Fibroblast of skin of abdomen (primary cell): Measurements from ENCODE around the gene TRABD2B.

Source experiments
- DNase-seq: peaks from one replicate; pipeline ENCODE4 v3.0.0-alpha.2; 2013

Gene TRABD2B

DNA sequence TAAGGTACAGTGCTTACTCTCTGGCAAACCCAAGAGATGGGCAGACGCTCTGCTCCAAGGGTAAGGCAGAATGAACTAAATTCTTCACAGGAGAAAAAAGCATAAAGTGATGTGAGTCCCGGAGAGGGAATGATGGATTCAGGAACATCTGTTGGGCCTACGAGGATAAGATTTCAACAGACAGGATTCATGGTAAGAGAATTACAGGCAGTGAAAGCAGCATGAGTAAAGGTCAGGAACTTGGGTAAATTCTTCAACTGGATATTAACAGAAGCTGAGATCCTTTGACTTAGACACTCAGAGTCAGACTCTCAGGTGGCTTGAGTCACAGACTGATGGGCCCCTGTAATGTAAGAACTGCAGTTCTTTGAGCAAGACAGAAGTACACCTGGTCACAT lies 152.6 kb downstream of the TRABD2B start:
- no peak for DNase-seq

DNA sequence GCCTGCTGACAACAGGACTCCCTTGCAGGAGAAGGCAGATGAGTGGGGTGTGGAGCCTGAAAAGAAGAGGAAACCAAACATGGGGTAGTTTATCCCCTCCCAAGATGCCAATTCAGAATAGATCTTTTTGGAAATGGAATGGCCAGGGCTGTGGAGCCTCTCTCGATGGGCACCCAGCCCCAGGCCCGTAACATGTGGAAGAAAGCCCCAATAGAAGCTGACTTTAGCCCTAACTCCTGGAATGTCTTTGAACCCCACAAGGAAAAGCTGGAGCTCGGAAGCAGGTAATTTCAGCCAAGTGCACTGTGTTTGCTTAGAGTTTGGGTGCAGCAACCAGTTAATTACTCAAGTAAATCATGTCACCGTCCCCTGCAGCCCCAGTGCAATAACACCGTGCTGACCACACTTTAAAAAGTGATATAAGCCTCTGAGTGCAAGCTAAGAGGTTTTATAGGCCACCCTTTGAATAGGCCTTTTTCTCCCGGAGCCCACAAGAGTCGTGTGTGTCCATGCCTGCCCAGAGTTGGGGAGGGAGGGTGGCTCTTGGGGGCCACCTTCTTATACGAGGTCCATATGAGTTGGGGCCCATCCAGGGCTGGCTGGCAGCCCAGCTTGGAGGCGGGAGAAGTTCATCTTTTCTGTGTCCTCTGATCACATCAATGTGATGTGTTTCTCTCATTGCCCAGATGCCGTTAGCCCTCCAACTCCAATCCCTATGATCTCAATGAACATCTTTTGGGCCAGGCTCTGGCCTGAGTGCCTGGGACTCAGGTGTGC lies 153.2 kb downstream of the TRABD2B start:
- no peak for DNase-seq

DNA sequence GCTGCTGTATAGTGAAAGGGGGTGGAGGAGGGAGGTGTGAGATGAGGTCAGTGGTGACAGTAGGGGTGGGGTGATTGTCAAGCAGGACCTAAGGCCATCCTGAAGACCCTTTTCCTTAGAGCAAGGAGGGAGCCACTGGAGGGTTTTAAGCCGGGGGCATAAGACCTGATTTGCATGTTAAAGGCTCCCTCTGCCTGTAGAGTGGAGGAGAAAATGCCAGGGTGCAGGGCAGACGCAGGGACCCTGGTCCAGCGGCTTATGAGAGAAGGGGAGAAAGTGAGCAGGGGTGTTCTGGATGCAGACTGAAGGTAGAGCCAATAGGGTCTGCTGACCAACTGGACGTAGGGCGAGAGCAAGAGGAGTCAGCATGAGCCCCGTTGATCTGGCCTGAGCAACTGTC lies 154.1 kb downstream of the TRABD2B start:
- DNase-seq, result no peak

DNA sequence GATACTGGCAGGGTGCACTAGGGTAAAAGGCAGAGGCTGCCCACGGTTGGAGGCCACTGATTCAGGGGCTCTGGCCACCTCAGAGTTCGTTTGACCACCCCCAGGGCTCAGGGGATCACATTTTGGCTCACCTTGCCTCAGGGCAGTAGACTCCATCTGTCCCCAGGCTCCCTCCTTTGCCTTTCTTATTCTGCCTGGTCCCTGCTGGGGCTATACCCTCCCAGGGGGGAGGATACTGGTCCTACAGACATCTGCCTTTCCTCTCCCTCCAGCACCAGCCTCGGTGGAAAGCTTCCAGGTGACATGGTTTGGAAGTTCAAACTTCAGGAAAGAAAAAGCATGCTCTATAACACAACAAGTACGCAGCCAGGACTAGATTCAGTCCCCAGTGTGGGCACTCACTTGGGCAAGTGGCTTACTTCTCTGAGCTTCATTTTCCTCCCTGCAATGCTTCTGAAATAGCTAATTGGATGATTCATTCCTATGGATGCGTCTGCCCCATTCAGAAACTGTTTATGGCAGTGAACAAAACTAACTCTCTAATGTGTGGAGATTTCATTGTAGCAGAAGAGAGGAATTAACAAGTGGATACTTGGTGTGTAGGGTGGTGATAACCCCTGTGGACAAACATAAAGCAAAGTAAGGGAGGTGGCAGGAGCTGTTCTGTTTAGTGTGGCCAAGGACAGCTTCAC lies 154.8 kb downstream of the TRABD2B start:
- DNase-seq, result peak; percentile 9

DNA sequence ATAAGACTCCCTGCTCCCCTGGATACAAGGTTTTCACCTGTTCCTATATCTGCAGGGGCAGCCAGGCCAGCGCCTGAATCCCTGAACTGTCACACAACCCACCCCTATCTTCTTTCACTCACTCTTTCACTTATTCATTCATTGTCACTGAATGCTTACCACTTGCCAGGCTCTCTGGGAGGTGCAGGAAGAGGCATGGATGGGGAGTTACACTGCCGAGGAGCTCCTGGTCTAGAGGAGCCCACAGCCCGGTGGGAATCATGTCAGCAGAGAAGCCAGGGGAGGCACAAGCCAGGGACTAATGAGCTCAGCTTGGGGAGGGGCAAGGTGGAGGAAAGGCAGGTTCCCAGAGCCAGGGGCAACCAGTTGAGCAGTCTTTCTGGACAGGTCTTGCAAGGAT lies 155.8 kb downstream of the TRABD2B start:
- no peak for DNase-seq

DNA sequence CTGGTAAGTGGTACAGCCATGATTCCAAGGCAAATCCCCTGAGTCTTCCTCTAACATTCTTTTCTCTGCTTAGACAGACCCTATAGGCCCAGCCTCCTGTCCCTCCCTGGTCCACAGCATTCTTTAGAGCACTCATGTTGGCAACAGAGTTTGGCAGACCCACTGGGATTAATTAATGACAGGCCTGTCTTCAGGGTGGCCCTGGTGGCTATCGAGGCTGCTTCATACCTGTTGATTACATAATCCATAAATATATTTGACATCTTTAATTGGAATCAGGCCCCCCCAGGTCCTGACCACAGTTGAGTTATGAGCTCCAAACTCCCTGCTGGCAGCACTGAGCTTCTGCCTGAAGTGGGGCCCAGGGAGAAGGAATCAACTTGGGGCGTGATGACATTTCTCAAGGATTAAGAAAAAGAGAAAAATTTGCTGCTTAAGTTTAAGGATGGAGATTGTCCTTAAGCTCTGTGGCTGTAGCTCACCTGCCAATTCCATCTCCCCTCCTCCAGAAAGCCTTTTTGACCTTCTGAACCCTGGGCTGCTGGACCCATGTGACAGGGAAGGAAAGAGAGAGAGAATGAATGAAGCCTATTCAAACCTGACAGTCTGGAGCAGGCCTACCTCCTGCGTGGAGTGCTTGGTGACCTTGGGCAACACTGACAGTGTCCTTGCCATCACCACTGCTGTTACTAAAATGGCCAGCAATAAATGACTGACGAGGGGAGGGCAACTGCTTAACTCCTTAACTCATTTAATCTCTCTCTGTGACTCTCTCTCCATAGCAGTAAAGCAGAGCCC lies 156.6 kb downstream of the TRABD2B start:
- peak; percentile 81 for DNase-seq

DNA sequence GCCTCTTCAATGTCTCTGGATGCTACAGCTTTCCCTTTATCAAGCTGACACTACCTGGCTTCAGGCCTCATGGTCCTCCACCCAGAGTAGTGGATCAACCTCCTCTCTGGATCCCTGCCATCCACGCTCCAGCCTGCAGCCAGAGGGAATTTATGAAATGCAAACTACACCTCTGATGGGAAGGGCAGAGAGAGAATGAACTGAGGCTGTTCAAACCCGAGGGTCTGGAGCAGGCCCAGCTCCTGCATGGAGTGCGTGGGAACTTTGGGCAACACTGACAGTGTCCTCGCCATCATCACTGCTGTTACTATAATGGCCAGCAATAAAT lies 157.8 kb downstream of the TRABD2B start:
- DNase-seq, result no peak

DNA sequence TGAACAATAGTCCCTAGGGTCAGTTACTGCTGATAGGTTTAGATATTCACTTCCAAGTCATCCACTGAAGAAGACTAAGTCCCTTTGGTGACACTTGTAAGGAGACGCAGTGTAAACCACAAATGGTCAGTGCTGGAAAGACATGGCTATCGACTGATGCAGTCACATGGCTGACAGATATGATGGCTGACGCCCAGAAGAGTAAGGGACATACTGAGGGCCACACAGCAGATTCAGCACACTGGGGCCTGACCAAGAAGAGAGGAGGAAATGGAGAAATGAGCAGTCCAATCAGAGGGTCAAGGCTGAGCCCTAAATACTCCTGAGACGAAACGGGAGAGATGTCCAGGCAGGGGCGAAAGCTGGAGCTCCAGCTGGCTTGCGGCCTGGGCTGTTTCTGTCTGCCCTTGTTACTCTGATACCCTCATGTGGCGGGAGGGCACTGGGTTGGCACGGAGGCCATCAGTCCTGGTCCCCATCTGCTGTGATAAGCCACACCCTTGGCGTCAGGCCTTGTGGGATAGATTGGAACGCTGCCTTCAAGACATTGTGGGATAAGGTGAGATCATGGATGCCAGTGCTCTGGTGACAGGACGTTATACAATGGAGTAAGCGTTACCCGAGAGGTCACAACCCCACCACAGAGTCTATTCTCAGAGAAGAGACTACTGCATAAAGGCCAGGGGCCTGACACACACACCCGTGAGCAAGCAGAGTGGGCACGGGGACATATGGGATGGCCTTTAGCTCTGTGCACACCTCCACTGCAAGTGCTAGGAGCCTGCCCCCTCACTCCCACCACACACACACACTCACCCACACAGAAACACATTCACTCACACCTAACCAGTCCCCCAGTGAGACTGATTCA lies 158.4 kb downstream of the TRABD2B start:
- DNase-seq, result no peak

DNA sequence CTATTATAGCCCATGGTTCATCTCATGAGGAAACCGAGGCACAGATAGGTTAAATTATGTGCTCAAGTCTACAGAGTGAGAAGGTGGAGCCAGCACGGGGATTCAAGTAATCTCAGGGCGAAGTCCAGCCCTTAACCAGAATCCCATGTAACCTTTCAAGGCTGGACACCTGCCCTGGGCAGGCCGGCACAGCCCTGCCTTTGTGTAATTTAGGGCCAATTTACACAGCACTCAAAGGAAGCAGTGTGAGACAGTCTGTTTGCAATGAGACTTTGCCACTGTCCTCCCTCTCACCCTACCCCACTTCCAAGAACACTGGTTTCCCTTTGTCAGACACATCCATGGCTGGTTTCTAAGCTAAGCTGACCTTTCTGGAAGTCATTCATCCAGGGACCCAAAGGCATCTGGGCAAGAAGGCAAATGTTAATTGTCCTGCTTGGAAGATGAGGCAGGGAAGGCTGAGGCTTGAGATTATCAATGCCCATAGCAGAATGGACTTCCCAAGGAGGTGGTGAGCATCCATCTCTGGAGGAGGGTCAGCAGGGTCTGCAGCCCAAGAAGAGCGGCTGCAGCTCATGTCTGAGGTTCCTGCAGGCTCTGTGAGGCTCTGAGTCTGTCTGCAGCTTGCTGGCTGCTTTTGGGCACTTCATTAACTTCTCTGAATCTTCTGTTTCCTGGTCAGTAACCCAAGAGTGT lies 159.2 kb downstream of the TRABD2B start:
- no peak for DNase-seq

DNA sequence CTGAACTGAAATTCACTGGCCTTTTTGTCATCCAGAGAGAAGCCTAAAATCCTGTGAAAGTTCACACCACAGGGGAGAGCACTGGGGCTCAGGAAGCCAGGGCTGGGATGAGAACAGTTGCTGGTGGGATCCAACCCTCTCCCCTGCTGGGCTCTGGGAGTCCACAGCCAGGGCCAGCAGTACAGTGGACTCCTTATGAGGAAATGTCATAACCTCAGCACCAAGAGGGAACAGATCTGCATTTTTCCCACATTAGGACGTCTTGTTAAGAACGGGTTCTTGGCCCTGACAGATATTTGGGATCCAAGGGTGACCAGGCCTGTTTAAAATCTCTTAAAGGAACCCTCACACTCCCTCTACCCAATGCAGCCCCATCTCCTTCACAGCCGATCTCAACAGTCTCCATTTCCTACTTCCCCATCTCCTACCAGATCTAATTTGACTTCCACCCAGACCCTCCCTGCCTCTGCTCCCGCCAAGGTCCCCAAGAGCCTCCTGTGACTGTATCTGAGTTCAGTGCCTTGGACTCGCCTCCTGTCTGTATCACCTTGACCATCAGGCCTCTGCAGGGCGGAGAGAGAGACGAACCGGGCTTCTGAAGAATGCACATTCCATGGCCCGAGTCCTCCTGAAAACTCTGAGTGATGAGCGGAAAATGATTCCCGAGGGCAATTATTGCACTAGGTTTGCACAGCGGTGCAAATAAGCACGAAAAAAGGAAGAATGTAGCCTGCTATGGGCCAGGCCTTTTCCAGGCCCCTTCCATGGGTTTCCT lies 159.9 kb downstream of the TRABD2B start:
- no peak for DNase-seq

DNA sequence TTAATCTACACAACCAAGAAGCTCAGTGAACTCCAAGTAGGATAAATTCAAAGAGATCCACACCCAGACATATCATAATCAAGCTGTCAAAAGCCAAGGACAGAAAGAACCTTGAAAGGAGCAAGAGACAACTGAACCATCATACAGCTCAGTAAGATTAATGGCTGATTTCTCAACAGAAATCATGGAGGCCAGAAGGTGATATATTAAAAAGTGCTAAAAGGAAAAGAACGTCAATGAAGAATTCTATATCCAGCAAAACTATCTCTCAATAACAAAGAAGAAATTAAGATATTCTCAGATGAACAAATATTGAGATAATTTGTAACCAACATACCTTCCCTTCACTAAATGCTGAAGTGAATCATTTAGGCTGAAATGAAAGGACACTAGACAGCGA lies 161.8 kb downstream of the TRABD2B start:
- DNase-seq, result no peak

DNA sequence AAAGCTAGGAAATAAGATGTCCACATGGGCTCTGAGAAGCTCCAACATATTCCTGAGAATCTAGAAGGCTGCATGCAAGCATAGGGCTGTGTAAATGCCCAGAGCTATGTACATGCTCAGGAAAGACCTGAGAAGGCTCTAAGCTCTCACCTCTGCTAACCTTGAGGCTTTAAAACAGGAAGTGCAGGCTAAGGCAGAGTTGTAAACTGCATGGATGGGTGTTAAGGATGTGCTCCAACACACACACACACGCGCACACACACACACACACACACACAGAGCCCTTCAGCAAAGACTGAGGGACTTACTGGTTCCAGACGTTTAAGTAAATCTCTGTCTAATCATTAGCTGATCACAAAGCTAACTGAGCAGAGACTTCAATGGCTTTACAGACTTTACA lies 162.9 kb downstream of the TRABD2B start:
- DNase-seq, result no peak

DNA sequence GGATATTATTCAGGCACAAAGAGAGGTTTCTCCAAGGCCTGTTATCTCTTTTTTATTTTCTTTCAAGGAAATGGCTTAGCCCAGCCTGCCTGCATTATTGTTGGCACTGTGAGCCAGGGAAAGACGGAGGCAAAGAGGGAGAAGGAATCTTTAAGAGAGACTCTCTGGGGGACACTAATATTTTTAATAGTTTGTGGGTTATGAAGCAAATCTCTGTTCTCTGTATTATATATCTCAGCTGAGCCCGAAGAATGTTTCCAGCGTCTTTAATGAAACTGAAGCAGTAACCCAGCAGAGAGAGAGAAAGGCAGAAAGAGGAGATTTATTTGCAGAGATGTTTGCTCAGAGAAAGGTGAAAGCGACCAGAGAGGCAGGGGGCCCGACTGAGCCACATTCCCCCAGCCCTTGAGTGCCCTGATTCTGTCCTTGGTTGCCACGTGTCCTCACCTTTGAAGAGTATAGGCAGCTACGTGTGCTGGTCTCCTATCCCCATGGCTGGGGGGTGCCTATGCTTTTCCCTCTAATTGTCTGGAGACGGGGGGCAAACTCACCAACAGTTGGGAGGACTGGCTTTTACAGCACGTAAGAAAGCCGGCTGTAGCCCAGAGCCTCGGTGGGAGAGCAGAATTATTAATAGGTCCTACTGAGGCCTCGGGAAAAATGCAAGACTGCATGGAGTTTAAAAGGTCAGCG lies 166.4 kb downstream of the TRABD2B start:
- DNase-seq, result no peak

DNA sequence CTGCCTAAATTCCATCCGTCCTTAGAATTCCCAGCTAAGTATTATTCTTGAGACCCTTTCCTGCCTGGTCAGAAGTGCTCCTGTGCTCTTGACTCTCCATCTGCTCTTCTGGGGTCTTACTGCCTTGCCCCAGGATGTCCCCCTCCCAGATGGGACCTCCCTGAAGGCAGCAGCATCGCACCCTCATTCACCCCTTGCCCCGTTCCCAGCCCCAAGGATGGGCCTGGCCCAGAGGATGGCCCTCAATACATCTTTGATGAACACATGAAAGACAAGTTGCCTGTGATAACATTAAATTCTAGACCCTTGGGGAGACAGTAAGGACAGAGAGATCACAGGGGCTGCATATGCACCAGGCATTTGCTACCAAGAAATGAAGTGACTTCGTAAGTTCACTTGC lies 167.2 kb downstream of the TRABD2B start:
- DNase-seq, result no peak

DNA sequence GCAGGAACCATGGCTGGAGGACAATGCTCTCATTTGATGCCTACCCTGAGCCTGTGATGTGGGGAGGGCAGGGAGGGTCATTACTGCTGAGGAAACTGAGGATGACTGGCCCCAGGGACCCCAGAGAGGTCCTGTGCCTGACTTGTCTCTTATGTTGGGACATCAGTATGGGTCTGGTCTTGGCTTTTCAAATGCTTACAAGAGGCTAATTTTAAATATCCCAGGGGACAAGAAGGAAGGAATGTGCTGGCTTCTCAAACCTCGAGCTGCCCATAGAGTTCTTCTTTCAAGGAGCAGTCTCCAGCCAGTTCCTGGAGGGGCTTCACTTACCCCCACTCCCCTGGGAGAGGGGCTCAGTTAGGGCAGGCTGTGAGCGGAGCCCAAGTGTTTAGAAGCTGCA lies 168.2 kb downstream of the TRABD2B start:
- DNase-seq, result no peak

DNA sequence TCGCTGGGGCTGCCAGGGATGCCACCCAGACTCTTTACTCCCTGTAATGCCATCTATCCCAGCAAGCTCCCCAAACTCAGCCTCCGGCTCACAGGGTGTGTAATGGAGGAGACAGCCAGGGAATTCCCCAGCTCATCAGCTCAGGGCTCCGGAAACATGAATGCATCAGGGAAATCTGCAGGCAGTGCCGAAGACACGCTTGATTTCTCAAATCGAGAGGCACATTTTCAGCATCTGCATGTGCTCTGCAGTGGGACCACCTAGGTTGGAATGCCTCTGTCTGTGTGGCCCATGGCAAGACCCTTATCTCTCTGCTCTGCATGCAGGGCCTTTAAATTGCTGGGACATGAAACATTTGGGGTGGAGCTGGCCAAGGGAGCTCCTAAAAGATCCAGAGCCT lies 170.1 kb downstream of the TRABD2B start:
- peak; percentile 18 for DNase-seq

DNA sequence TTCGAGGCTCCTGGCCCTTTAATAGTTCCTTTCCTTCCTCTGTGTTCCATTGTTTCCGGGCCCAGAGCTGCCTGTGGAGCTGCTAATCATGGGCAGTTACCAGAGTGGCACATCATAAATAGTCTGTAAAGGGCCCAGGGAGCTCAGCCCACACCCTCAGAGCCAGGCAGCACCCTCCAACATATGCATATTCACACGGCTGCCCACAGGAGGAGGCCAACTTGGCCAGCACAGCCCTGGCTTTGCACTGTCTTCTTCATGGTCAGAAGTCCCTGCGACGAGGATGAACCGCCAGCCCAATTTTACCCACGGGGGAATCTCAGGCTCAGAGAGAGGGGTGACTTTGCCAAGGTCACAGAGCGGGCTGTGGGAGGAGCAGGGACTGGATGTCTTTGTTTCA lies 172.5 kb downstream of the TRABD2B start:
- DNase-seq, result no peak

DNA sequence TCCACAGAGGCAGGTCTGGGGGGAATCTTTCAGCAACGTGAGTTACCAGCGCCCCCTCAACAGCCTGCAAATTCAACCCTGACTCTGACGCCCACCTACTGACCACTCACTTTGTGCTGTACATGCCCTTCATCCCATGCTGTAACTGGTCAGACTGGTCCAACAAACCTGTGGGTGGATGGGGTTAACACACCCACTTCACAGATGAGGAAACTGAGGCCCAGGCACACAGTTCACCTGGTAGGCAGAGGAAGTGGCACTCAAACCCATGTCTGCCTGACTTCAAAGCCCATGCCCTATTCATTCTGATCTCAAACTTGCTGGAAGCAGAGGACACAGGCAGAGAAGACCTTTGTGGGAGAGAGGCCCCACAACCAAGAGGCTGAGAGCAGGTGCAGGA lies 172.9 kb downstream of the TRABD2B start:
- no peak for DNase-seq

DNA sequence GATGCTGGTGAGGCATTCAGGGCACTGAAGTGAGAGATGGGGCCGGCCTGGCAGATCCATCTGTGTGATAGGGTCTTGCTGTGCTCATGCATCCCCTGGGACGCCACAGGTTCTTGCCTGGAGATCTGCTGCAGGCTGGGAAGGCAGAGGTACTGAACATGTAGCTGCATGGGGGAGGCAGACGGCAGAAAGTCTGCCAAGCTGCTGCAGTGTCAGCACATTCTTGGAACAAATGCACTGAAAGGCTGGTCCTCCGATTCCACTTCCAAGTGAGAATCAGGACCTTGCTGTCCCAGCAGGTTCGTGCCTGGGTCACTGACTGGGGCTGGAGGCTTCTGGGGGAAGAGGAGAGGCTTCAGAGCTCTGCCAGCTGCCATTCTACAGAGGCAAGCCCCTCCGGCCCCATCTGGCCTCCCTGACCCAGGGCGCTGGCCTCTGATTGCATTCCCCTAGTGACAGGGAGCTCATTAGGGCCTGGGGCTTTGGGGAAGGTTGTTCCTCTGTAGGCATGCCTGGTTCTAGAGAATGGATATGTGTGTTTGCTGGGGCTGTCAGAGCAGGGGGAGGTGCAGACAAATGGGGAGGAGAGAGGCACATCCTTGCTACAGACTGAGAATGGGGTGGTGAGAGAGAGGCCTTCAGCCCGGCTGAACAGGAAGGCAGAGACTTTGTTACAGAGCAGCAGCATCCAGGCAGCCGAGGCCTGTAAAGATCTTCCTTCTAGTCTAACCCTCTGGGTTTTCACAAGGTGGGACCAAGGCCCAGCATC lies 174.0 kb downstream of the TRABD2B start:
- DNase-seq, result no peak

DNA sequence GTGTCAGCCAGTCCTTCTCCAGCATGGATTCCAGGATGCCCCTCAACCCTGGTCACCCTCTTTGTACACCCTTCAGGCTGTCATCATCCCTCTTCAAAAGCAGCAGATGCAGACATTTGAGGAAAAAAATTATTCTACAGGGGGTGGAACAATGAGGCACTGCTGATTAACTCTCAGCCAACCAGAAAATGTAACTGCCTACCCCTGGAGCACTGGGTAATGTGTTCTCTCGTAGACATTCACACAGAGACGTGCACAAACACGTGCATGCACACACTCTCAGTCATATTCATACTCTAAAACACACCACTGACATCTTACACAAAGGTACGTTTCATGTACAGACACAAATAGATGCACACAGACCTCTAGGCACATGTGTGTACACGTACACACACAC lies 175.4 kb downstream of the TRABD2B start:
- DNase-seq, result no peak
